Activated CD8-positive, alpha-beta memory T cell treated with anti-CD3 and anti-CD28 coated beads for 4 hours (primary cell): ENCODE data around the gene SESTD1.

Source experiments
- DNase-seq, 2 donors: peaks; one replicate each; pipeline ENCODE4 v3.0.0-alpha.2; 2020; ENCODE audit warnings: low read depth in 2 of 2

Gene SESTD1, protein sequence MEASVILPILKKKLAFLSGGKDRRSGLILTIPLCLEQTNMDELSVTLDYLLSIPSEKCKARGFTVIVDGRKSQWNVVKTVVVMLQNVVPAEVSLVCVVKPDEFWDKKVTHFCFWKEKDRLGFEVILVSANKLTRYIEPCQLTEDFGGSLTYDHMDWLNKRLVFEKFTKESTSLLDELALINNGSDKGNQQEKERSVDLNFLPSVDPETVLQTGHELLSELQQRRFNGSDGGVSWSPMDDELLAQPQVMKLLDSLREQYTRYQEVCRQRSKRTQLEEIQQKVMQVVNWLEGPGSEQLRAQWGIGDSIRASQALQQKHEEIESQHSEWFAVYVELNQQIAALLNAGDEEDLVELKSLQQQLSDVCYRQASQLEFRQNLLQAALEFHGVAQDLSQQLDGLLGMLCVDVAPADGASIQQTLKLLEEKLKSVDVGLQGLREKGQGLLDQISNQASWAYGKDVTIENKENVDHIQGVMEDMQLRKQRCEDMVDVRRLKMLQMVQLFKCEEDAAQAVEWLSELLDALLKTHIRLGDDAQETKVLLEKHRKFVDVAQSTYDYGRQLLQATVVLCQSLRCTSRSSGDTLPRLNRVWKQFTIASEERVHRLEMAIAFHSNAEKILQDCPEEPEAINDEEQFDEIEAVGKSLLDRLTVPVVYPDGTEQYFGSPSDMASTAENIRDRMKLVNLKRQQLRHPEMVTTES

DNA sequence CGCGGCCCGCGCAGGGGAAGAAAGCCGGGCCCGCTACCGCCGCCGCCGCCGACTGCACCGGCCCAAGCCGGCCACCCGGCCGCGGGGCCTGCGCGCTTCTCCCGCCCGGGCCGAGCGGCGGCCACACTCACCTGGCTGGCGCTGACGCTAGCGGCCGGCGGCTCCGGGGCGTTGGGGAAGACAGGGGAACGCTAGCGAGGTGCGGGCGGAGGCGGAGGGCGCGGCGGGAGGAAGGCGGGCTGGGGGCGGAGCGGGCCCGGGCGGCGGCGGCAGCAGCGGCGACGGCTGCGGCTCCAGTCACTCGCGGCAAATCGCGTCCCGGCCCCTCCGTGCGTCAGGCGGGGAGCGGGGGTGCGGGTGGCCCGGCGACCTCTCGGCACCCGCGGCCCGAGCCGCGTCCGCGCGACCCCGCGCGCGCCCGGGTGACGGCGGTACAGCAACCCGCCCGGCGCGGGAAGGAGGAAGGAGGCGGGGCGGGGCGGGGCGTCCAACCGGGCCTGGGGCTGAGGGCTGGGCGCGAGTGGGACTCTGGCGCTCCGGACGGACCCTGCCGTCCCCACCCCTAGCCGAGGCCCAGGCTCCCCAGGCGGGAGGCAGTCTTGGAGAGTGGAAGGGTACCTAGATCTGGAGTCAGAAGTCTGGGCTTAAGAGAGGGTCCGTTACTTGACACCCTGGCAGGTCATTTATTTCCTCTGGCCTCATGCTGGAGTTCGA lies at the start of gene SESTD1:
Gene SESTD1, minus strand, starts transcription at position 465 of the 714 bp plus-strand sequence. CDS start 72,991 bp downstream, outside the sequence.
- DNase-seq = peak in 1 of 2 donors; percentile 12

DNA sequence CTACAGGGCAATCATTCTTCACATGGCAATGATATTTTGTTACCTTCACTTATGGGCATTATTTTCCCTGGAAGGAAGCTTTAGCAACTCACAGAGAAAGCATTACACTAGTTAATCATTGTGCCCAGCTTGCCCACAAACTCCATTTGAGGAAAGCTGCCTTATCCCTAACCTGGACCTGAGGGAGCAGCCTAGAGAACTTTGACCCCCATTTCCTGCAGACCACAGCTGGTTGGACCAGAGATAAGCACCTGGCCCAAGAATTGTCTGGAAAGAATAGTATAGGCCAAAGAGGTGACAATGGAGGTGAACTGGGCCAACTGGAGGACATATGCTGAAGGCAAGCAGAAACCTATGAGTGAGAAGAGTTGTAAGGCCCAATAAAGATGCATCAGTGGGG lies 48.4 kb upstream of the SESTD1 start:
- no peak for DNase-seq

DNA sequence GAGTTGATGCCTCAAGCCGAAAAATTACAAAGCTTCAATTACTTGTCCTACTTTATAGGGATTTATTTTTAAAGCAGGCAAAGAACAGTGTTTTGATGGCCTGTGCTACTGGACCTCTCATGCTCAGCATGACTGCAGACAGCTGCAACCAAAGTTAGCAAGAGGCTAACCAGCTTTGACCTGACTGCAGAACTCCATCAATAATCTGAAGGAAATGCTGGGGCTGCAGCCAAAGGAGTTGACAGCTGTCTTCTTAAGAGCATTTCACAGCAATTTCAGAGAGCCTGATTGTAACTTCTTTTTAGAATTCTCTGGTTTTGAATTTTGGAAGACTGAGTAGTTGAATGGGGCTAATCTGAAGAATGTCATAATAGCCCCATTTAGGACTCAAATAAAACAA lies 46.5 kb upstream of the SESTD1 start:
- DNase-seq = no peak

DNA sequence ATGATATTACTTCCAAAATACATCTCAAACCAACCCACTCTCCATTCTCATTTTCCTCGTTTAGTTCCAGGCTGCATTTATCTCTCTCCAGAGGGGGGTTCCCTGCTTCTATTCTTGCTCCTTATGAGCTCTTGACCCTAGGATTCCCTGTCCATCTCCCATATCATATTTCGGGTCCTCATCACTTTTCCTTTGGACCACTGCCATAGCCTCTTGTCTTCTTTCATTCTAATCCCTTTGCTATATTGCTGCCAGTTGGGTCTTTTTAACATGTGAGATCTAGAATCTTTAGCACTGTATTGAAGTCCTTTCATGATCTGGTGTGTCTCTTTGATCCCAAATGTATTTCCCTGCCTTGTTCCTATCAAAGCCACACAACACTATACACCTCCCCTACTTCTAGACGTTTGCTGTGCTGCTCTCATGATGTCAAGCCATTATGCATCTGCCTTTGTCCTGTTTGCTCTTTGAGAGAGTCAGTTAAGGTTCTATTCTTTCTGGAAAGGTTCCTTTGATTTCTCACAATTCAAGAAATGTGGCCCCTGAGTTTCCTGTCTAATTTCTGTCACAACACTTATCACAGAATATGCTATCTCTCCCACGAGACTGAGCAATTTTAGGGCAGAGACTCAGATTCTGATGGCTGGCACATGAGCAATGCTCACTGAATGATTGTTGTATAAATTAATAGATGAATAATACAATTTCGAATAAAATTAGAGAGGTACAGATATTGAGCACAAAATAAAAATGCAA lies 43.2 kb upstream of the SESTD1 start:
- no peak for DNase-seq

DNA sequence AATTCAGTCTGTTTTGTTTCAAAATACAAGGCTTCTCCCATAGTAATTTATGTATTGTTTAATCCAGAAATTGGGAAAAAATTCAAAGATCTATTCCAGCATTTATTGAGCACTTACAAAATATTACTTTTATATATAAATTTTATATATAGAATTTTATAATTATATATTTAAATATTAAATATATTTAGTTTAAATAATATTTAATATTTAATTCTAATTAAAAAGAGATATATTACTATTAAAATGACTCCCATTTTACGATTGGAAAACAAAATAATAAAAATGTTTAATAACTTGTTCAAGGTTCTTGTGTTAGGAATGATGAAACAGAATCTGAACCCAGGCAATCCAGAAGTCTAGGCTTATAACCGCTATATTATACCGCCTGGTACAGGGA lies 40.5 kb upstream of the SESTD1 start:
- no peak for DNase-seq

DNA sequence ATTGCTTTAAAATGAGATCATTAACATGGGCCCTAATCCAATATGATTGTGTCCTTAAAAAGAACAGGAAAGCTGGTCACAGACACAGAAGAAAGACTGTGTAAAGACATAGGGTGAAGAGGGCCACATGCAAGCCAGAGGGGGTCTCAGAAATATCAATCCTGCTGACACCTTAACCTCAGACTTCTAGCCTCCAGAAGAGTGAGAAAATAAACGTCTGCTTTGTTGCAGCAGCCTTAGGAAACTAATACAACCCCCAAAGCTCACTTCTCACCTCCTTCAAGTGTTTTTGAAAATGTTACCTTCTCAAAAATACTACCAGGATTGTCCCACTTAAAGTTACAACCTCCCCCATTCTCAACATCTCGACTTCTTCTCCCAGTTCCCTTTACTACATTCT lies 39.8 kb upstream of the SESTD1 start:
- DNase-seq = no peak

DNA sequence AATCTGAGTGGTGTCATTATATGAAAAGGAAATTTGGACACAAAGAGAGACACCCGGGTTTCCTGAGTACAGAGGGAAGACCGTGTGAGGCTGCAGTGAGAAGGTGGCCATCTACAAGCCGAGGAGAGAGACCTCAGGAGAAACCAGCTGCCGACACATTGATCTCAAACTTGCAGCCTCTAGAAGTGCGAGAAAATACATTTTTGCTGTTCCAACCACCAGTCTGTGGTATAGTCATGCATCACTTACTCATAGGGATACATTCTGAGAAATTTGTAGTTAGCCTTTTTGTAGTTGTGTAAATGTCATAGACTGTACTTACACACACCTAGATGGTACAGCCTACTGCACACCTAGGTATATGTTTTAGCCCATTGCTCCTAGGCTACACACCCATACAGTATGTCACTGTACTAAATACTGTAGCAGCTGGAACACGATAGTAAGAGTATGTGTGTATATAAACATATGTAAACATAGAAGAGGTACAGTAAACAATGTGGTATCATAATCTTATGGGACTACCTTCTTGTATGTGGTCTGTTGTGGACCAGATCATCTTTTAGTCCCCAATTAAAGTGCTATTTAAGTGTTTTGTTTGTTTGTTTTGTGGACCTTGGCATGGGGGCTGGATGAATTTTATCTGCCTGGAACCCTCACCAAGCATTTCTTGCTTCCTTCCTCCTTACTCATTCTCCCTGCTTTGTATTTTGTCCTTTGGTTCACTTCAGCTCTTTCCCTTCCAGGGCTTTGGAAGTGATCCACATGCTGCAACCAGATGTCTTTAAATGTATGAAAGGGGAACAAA lies 38.3 kb upstream of the SESTD1 start:
- DNase-seq = no peak

DNA sequence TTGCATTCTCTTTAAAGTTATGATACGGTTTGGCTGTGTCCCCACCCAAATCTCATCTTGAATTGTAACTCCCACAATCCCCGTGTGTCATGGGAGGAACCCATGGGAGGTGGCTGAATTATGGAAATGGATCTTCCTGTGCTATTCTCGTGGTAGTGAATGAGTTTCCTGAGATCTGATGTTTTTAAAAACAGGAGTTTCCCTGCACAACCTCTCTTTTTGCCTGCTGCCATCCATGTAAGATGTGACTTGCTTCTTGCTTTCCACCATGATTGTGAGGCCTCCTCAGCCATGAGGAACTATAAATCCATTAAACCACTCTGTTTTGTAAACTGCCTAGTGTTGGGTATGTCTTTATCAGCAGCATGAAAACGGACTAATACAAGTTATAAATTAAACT lies 37.5 kb upstream of the SESTD1 start:
- DNase-seq = no peak

DNA sequence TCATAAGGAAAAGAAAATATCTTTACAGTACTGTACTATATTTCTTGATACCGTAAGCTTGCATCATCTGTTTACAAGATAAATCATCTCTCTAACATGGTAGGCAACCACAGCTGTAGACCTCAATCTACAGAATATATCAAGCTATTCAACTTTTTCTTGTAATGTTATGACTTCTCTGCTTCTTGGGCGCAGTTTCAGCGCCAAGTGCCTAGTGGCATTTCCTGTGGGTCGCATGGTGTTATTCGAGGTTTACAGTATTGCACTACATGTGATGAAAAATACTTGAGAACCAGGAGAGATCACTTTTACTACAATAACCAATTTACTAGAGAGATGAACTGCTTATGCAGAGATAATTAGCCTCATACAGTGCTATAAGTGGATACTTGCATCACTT lies 34.0 kb upstream of the SESTD1 start:
- no peak for DNase-seq

DNA sequence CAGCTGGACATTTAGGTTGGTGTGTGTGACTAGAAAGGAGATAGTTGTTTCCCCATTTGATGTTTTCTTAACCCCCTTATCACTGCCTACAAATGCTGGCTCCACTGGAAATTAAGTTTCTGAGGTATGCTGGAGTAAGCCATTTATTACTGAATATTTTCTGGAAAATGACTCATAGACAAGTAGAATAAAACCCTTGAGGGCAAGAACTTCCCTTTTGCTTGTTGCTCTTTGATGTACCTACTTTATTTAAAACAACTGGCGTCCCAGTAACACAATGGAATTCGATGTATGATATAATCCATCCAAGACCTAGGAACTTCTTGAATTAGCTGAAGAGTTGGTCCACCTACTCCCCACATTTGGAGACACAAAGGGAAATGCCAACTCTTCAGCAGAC lies 33.3 kb upstream of the SESTD1 start:
- no peak for DNase-seq

DNA sequence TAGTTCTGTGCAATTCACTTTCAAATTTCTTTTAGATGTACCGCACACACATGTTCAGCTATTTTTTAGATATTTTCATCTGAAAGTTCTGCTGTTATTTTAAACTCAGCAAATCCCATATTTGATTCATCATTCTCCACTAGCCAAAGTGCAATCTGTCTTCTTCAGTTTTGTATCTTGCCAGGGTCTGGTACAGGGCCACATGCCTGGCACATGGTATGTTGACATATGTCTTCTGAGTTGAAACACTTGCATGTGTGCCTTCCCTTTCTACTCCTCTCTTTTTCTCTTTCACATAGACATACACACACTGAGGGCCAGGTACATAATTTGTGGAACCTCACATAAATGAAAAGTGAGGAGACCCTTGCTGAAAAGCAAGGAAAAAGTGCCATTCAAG lies 25.7 kb upstream of the SESTD1 start:
- DNase-seq = no peak

DNA sequence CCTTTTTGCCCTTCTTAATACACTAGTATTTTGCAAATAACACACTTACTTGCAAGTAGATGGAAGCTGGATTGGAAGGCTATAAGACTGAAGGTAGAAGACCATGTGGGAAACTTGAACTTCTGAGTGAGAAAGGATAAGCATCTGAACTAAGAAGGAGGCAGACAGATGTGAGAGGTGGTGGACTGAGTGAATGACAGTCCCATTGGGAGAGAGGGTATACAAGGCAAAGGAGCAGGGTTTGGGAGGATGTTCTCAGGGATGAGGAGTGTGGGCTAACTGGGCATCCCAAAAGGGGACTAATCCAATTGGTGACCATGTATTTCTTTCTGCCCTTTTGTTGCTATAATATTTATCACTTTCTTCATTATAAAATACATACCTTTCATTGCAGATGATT lies 20.4 kb upstream of the SESTD1 start:
- no peak for DNase-seq

DNA sequence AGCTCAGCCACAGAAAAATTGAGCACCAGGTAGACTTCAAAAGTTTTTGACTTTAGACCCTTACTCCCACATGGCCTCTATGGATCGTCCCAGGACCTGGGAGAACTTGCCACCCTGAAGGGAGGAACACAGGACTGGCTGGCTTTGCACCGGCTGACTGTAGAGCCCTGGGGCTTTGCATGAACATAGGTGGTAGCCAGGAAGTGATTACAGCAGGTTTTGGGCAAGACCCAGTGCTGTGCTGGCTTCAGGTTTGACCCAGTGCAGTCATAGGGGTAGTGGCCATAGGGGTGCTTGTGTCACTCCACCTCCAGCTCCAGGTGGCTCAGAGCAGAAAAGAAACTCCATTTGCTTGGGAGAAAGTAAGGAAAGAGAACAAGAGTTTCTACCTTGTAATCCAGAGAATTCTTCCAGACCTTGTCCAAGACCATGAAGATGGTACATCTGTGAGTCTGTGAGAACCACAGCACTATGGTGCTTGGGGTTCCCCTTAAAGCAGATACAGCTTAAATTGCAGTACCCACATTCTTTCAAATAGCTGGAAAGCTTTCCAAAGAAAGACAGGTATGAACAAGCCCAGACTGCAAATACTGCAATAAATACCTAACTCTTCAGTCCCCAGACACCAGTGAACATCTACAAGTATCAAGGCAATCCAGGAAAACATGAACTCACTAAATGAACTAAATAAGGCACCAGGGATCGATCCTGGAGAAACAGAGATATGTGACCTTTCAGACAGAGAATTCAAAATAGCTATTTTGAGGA lies 13.0 kb upstream of the SESTD1 start:
- no peak for DNase-seq

DNA sequence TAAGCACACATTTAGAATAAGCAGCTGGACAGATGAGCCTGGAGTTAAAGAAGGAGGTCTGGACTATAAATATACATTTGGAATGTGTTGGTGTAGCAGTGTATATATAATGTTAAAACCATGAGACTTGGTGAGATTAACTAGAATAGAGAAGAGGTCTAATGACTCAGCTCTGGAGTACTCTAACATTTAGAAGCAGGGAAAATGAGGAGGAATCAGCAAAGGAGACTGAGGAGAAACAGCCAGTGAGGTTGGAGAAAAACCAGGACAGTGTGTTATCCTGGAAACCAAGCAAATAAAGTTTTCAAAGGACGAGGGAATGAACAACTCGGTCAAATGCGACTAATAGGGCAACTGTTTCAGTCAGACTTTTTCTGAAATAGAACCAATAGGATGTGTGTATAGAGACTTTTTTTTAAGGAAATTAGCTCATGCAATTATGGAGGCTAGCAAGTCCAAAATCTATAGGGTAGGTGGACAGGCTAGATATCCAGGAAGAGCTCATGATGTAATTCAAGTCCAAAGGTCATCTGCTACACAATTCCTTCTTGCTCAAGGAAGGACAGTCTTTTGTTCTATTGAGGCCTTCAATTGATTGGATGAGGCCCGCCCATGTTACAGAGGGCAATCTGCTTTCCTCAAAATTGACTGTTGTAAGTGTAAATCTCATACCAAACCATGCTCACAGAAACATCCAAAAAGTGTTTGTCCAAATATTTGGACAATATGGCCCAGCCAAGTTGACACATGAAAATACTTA lies 10.8 kb upstream of the SESTD1 start:
- no peak for DNase-seq

DNA sequence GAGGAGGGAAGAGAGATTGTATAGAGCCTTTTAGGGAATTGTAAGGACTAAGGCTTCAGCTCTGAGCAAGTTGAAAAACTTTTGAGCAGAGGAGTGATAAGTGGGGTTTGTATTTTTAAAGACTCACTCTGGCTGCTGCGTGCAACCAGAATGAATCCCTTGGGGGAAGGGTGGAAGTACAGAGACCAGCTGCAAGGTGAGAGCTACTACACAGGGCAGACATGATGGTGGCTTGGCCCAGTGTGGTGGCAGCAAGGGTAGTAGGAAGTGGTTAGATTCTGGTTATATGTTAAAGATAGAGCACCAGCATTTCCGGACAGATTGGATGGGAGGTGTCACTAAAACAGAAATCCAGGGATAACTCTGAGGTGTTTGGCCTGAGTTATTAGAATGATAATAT lies 10.1 kb upstream of the SESTD1 start:
- no peak for DNase-seq

DNA sequence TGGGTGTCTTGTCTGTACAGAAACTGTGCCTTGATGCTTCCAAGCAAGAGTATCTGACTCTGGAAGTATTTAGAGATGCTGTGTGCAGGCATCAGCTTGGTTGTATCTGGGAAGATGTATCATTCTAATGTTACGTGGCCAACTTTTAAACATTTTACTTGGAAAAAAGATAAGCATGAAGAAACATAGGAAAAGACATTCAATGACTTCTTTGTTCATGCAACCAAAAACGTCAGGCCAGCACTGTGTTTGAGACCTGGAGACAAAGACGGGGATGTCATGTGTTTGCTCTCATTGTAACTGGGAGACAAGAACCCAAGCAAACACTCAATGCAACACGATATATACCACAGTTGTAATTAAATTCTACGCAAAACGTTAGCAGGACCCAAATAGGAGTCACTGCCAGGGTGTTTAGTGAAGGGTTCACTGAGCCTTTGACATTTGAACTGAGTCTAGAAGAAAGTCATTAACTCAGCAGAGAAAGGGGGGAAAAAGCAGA lies 8.9 kb upstream of the SESTD1 start:
- no peak for DNase-seq

DNA sequence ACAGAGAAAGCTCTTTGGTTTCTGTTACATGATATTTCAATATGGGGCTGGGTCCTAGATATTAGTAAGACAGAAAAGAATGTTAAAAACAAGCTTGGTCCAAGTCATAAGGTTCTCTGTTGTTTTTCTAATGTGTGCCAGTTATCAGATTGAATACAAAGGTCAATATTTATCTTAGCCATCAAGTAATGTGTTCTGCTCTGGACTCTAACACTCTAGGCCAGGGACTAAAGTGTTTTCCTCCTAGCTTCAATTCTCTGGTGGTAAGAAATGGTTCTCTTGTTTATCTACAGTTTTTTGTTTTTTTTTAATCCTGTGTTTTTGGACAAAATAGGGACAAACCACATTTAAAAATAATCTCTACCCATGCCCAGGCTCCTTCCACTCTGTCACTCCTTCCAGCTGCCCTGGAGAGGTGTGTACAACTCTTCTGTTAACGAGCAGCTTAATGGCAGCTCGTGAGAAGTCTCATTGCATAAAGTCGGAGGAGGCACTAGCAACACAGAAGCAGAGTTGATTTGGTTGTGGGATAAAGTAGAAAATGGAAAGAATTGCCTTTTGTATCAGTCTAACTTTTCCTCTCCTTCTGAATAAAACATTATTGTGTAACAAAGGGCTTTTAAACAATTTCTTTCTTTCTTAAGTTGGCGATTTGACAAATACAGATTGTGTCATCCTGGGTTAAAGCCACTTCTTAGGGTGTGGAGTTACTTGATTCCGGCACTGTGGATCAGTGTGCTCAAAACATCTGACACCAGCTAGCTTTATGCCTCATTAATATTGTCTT lies 8.0 kb upstream of the SESTD1 start:
- DNase-seq = no peak

DNA sequence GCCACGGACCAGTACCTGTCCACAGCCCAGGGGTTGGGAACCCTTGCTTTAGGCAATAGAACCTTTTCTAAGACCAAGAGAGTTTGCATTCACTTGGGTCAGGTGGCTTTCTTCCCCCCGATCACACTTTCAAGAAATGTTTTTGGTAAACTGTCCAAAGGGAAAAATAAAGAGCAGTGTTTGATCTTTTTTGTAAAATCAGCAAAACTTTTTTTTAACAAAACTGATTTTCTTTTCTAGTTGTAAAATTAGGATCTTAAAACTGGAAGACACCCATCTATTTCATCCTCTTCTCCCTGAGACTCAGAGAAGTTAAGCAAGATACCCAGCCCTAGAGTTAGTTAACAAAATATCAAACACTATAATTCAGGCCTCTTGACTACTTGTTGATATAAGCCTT lies 6.1 kb upstream of the SESTD1 start:
- DNase-seq = no peak
